Spleen (tissue), 7 donors: ENCODE results near the gene MYPN.

ENCODE experiments used
- POLR2A ChIP-seq, 3 donors: fragments of 450-650 bp; IDR thresholded peaks; one replicate each; pipeline ENCODE4 v1.5.1; 2017; ENCODE audit warnings: antibody characterized with exemption in 3 of 3, mild to moderate bottlenecking in 1 of 3
- POLR2AphosphoS5 ChIP-seq, 3 donors: sonication (generic); formaldehyde crosslinking; IDR thresholded peaks; one replicate each; pipeline ENCODE4 v1.5.1; 2017; ENCODE audit warnings: antibody characterized with exemption in 3 of 3
- TF ChIP-seq, protein P1 (sequence below), 11 experiments: fragments of 200-600 bp in 7 of 11; fragments of 450-650 bp in 4 of 11; sonication (generic) in 4 of 11; IDR thresholded peaks in 8 of 11; conservative IDR thresholded peaks in 3 of 11; 1 replicate in 7 of 11; 2 replicates in 4 of 11; pipeline versions ENCODE4 v1.4.0 to v1.8.0; 2016 to 2021; ENCODE audit warnings: antibody characterized with exemption in 11 of 11, inconsistent platforms in 4 of 11, mild to moderate bottlenecking in 1 of 11
- donor health status: DM: no; HTN: no; CAD: no; lungs with moderate emphysema.
- donor health status: DM: no; HTN: no; CAD: no.
- donor health status: DM: no; HTN: no; CAD: no.

DNA sequence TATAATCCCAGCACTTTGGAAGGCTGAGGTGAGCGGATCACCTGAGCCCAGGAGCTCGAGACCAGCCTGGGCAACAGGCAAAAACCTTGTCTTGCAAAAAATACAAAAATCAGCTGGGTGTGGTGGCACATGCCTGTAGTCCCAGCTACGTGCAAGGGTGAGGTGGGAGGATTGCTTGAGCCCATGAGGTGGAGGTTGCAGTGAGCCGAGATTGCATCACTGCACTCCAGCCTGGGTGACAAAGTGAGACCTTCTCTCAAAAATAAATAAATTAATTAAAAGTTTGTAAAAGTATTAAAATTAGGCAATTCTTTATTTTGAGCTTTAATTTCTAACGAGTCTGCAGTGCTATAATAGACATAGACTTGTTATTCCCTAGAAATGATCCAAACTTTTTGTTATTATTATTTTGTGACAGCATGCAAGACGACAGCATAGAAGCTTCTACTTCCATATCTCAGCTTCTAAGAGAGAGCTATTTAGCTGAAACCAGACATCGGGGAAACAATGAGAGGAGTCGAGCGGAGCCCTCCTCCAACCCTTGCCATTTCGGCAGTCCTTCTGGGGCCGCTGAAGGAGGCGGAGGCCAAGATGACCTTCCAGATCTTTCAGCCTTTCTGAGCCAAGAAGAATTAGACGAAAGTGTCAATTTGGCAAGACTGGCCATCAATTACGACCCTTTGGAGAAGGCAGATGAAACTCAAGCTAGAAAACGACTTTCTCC, 11.9 kb downstream of the MYPN start:
- TF ChIP-seq POLR2AphosphoS5 (IDR thresholded peaks at IDR 0.05) (no peak), POLR2A (IDR thresholded peaks at IDR 0.05) (no peak)
- TF ChIP-seq, protein P1, sequence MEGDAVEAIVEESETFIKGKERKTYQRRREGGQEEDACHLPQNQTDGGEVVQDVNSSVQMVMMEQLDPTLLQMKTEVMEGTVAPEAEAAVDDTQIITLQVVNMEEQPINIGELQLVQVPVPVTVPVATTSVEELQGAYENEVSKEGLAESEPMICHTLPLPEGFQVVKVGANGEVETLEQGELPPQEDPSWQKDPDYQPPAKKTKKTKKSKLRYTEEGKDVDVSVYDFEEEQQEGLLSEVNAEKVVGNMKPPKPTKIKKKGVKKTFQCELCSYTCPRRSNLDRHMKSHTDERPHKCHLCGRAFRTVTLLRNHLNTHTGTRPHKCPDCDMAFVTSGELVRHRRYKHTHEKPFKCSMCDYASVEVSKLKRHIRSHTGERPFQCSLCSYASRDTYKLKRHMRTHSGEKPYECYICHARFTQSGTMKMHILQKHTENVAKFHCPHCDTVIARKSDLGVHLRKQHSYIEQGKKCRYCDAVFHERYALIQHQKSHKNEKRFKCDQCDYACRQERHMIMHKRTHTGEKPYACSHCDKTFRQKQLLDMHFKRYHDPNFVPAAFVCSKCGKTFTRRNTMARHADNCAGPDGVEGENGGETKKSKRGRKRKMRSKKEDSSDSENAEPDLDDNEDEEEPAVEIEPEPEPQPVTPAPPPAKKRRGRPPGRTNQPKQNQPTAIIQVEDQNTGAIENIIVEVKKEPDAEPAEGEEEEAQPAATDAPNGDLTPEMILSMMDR (IDR thresholded peaks at IDR 0.05 in 8 of 11, conservative IDR thresholded peaks at IDR 0.05 in 3 of 11) = no peak
